ENCODE data around the gene RBSN.
A peak's percentile ranks its signal among the peaks of the same experiment; 100 is the strongest.

The RBSN gene

DNA sequence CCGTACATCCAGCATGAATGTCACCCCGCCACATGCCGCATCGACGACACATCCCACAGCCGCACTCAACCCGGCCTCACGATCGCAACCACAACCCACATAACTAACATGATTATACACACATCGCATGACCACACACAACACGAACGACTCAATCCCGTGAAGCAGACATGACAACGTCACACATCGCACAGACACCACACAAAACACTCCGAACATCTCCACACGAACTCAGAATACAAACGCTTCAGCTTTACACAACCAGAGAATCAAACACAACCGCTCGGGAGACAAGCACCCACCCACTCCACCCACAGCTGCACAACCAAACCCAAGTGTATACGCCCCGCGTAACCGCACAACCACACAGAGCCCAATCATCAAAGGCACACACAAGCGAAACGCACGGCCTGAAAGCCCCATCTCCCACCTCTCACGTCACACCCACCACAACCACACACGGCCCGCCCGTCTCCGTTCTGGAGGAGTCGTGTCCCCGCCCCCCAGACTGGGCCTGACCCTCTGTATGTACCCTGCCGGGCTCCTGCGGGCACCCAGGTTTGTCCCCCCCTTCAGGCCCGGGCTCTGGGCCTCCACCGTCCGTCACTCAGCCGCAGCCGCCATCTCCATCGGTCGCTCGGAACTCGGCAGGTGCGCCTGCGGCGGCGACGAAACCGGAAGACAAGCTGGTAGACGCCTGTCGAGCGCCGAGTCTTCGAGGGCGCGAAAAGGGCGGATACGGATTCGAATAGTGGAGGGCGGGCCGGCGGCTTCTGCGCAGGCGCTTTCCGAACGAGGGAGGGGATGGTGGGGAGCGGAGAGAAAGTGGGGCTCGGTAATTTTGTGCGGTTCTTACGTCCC lies at the start of gene RBSN (continued):
- peak; percentile 84 for TF ChIP-seq ZNF76 (tag by site-specific recombination; IDR thresholded peaks at IDR 0.05; ENCODE audit: borderline replicate concordance, low read depth)
- peak; percentile 99 for TF ChIP-seq EGR2 (tag by site-specific recombination; IDR thresholded peaks at IDR 0.05; ENCODE audit: low read depth)
- no peak for TF ChIP-seq ZNF776 (tag by site-specific recombination; IDR thresholded peaks at IDR 0.05; ENCODE audit: borderline replicate concordance)
- peak; percentile 68; the same call in 1 of the 2 replicates for TF ChIP-seq ZNF777 (tag by site-specific recombination; IDR thresholded peaks at IDR 0.05; ENCODE audit: borderline replicate concordance)
- peak; percentile 77; the same call in 1 of the 2 replicates for TF ChIP-seq ZBTB20 (tag by site-specific recombination; IDR thresholded peaks at IDR 0.05)
- peak; percentile 15; the same call in 1 of the 2 replicates for TF ChIP-seq GFI1B (tag by site-specific recombination; IDR thresholded peaks at IDR 0.05)
- TF ChIP-seq SP7 (tag by site-specific recombination; IDR thresholded peaks at IDR 0.05), result peak; percentile 90
- TF ChIP-seq, protein P1, sequence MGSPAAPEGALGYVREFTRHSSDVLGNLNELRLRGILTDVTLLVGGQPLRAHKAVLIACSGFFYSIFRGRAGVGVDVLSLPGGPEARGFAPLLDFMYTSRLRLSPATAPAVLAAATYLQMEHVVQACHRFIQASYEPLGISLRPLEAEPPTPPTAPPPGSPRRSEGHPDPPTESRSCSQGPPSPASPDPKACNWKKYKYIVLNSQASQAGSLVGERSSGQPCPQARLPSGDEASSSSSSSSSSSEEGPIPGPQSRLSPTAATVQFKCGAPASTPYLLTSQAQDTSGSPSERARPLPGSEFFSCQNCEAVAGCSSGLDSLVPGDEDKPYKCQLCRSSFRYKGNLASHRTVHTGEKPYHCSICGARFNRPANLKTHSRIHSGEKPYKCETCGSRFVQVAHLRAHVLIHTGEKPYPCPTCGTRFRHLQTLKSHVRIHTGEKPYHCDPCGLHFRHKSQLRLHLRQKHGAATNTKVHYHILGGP (tag by site-specific recombination; IDR thresholded peaks at IDR 0.05), result peak; percentile 20; the same call in 1 of the 2 replicates
- TF ChIP-seq ZNF610 (tag by site-specific recombination; IDR thresholded peaks at IDR 0.05; ENCODE audit: borderline replicate concordance), result peak; percentile 78; the same call in 1 of the 2 replicates
- TF ChIP-seq HOXC10 (CRISPR knock-in tag; IDR thresholded peaks at IDR 0.05), result no peak
- TF ChIP-seq ZNF324 (tag by site-specific recombination; IDR thresholded peaks at IDR 0.05), result peak; percentile 98
- TF ChIP-seq, protein P2, sequence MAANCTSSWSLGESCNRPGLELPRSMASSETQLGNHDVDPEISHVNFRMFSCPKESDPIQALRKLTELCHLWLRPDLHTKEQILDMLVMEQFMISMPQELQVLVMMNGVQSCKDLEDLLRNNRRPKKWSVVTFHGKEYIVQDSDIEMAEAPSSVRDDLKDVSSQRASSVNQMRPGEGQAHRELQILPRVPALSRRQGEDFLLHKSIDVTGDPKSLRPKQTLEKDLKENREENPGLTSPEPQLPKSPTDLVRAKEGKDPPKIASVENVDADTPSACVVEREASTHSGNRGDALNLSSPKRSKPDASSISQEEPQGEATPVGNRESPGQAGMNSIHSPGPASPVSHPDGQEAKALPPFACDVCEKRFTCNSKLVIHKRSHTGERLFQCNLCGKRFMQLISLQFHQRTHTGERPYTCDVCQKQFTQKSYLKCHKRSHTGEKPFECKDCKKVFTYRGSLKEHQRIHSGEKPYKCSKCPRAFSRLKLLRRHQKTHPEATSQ (tag by site-specific recombination; IDR thresholded peaks at IDR 0.05), result peak; percentile 81; the same call in 1 of the 2 replicates
- no peak for TF ChIP-seq ZNF510 (tag by site-specific recombination; IDR thresholded peaks at IDR 0.05; ENCODE audit: insufficient replicate concordance)
- peak; percentile 95 for TF ChIP-seq ZNF660 (tag by site-specific recombination; IDR thresholded peaks at IDR 0.05)
- TF ChIP-seq, protein P3, sequence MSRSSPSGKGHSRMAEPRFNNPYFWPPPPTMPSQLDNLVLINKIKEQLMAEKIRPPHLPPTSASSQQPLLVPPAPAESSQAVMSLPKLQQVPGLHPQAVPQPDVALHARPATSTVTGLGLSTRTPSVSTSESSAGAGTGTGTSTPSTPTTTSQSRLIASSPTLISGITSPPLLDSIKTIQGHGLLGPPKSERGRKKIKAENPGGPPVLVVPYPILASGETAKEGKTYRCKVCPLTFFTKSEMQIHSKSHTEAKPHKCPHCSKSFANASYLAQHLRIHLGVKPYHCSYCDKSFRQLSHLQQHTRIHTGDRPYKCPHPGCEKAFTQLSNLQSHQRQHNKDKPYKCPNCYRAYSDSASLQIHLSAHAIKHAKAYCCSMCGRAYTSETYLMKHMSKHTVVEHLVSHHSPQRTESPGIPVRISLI (tag by site-specific recombination; IDR thresholded peaks at IDR 0.05), result peak; percentile 97
- TF ChIP-seq, protein P4, sequence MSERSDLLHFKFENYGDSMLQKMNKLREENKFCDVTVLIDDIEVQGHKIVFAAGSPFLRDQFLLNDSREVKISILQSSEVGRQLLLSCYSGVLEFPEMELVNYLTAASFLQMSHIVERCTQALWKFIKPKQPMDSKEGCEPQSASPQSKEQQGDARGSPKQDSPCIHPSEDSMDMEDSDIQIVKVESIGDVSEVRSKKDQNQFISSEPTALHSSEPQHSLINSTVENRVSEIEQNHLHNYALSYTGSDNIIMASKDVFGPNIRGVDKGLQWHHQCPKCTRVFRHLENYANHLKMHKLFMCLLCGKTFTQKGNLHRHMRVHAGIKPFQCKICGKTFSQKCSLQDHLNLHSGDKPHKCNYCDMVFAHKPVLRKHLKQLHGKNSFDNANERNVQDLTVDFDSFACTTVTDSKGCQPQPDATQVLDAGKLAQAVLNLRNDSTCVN (tag by site-specific recombination; optimal IDR thresholded peaks at IDR 0.05), result peak; percentile 63
- peak; percentile 98; the same call in 1 of the 2 replicates for TF ChIP-seq KLF7 (tag by site-specific recombination; IDR thresholded peaks at IDR 0.05; ENCODE audit: borderline replicate concordance)
- peak; percentile 29; the same call in 1 of the 2 replicates for TF ChIP-seq ZBTB48 (tag by site-specific recombination; IDR thresholded peaks at IDR 0.05)
- no peak for TF ChIP-seq ZNF658 (tag by site-specific recombination; IDR thresholded peaks at IDR 0.05)
- TF ChIP-seq FEZF1 (tag by site-specific recombination; IDR thresholded peaks at IDR 0.05), result no peak
- peak; percentile 97 for TF ChIP-seq KLF9 (tag by site-specific recombination; IDR thresholded peaks at IDR 0.05; ENCODE audit: low read depth)
- TF ChIP-seq ZFP37 (tag by site-specific recombination; IDR thresholded peaks at IDR 0.05), result peak; percentile 94
- no peak for TF ChIP-seq ZNF433 (tag by site-specific recombination; IDR thresholded peaks at IDR 0.05; ENCODE audit: low read depth)
- TF ChIP-seq ZBTB21 (tag by site-specific recombination; IDR thresholded peaks at IDR 0.05), result peak; percentile 90
- TF ChIP-seq ZNF600 (tag by site-specific recombination; IDR thresholded peaks at IDR 0.05), result peak; percentile 92
- TF ChIP-seq, protein P5, sequence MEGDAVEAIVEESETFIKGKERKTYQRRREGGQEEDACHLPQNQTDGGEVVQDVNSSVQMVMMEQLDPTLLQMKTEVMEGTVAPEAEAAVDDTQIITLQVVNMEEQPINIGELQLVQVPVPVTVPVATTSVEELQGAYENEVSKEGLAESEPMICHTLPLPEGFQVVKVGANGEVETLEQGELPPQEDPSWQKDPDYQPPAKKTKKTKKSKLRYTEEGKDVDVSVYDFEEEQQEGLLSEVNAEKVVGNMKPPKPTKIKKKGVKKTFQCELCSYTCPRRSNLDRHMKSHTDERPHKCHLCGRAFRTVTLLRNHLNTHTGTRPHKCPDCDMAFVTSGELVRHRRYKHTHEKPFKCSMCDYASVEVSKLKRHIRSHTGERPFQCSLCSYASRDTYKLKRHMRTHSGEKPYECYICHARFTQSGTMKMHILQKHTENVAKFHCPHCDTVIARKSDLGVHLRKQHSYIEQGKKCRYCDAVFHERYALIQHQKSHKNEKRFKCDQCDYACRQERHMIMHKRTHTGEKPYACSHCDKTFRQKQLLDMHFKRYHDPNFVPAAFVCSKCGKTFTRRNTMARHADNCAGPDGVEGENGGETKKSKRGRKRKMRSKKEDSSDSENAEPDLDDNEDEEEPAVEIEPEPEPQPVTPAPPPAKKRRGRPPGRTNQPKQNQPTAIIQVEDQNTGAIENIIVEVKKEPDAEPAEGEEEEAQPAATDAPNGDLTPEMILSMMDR (tag by site-specific recombination; IDR thresholded peaks at IDR 0.05), result peak; percentile 72; the same call in 1 of the 2 replicates
- TF ChIP-seq ZNF394 (tag by site-specific recombination; IDR thresholded peaks at IDR 0.05; ENCODE audit: borderline replicate concordance), result peak; percentile 75
- TF ChIP-seq ZBTB17 (tag by site-specific recombination; IDR thresholded peaks at IDR 0.05), result peak; percentile 100
- 0 out of 2 replicates have a peak, but pooled peaks have one; percentile 26 for TF ChIP-seq SCRT2 (tag by site-specific recombination; IDR thresholded peaks at IDR 0.05)
- TF ChIP-seq, protein P6, sequence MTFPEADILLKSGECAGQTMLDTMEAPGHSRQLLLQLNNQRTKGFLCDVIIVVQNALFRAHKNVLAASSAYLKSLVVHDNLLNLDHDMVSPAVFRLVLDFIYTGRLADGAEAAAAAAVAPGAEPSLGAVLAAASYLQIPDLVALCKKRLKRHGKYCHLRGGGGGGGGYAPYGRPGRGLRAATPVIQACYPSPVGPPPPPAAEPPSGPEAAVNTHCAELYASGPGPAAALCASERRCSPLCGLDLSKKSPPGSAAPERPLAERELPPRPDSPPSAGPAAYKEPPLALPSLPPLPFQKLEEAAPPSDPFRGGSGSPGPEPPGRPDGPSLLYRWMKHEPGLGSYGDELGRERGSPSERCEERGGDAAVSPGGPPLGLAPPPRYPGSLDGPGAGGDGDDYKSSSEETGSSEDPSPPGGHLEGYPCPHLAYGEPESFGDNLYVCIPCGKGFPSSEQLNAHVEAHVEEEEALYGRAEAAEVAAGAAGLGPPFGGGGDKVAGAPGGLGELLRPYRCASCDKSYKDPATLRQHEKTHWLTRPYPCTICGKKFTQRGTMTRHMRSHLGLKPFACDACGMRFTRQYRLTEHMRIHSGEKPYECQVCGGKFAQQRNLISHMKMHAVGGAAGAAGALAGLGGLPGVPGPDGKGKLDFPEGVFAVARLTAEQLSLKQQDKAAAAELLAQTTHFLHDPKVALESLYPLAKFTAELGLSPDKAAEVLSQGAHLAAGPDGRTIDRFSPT (tag by site-specific recombination; IDR thresholded peaks at IDR 0.05), result peak; percentile 63; the same call in 1 of the 2 replicates

Measured in HEK293 (cell line).